Measurements from ENCODE around the gene NMT2.

DNA sequence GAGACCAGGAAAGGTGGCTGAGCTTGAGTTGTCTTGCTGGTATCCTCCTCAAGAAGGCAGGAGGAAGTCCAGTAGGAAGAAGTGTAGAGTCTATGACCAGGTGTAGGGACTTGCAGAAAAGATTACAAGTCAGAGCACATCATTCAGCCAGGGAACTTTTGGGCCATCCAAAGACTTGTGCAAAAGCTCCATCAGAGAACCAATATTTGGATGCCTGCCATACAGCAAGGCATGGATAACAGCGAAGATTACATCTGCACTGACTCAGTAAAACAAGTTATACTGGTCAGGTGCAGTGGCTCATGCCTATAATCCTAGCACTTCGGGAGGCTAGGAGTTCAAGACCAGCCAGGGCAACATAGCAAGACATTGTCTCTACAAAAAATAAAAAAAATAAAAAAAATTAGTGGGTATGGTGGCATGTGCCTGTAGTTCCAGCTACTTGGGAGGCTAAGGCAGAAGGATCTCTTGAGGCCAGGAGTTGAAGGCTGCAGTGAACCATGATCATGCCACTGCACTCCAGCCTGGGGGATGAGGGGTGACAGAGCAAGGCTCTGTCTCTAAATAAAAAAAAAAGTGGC, 13.2 kb upstream of the NMT2 start:
- TF ChIP-seq, protein P1, sequence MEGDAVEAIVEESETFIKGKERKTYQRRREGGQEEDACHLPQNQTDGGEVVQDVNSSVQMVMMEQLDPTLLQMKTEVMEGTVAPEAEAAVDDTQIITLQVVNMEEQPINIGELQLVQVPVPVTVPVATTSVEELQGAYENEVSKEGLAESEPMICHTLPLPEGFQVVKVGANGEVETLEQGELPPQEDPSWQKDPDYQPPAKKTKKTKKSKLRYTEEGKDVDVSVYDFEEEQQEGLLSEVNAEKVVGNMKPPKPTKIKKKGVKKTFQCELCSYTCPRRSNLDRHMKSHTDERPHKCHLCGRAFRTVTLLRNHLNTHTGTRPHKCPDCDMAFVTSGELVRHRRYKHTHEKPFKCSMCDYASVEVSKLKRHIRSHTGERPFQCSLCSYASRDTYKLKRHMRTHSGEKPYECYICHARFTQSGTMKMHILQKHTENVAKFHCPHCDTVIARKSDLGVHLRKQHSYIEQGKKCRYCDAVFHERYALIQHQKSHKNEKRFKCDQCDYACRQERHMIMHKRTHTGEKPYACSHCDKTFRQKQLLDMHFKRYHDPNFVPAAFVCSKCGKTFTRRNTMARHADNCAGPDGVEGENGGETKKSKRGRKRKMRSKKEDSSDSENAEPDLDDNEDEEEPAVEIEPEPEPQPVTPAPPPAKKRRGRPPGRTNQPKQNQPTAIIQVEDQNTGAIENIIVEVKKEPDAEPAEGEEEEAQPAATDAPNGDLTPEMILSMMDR (IDR thresholded peaks at IDR 0.05; ENCODE audit: poor library complexity, severe bottlenecking): no peak
- no peak for TF ChIP-seq EZH2 (IDR thresholded peaks at IDR 0.05; ENCODE audit: borderline replicate concordance, insufficient read depth, low read length, poor library complexity, severe bottlenecking)
- TF ChIP-seq POLR2AphosphoS5 (IDR thresholded peaks at IDR 0.05): no peak
- no peak for TF ChIP-seq RAD21 (conservative IDR thresholded peaks at IDR 0.05)
